GM21529 (cell line): Measurements from ENCODE around the gene SHC3.

Source experiments
- ATAC-seq: cut with Tn5 transposase; IDR thresholded peaks from one replicate; pipeline ENCODE4 v1.9.1; 2021; ENCODE audit not compliant: unreplicated experiment

SHC3 gene

GRCh38 chr9:89160806-89161205 is 17.8 kb downstream of the SHC3 start:
- ATAC-seq = no peak

- ATAC-seq = no peak
Measured at GRCh38 chr9:89154651-89155336, 23.8 kb downstream of the SHC3 start.

GRCh38 chr9:89154218-89154617 is 24.4 kb downstream of the SHC3 start:
- no peak for ATAC-seq

- no peak for ATAC-seq
Measured at GRCh38 chr9:89153232-89154017, 25.2 kb downstream of the SHC3 start.

- no peak for ATAC-seq
Measured at GRCh38 chr9:89149726-89150125, 28.9 kb downstream of the SHC3 start.

- ATAC-seq = no peak
Measured at GRCh38 chr9:89145097-89145496, 33.5 kb downstream of the SHC3 start.

- no peak for ATAC-seq
Measured at GRCh38 chr9:89144238-89144637, 34.4 kb downstream of the SHC3 start.

GRCh38 chr9:89143266-89143665 is 35.4 kb downstream of the SHC3 start:
- no peak for ATAC-seq

GRCh38 chr9:89139455-89139854 is 39.2 kb downstream of the SHC3 start:
- ATAC-seq = no peak

- ATAC-seq = no peak
Measured at GRCh38 chr9:89138463-89139390, 39.9 kb downstream of the SHC3 start.

- ATAC-seq = no peak
Measured at GRCh38 chr9:89137542-89138462, 40.8 kb downstream of the SHC3 start.

- no peak for ATAC-seq
Measured at GRCh38 chr9:89135591-89136166, 42.9 kb downstream of the SHC3 start.

GRCh38 chr9:89134709-89135108 is 43.9 kb downstream of the SHC3 start:
- ATAC-seq = no peak

GRCh38 chr9:89122949-89123348 is 55.7 kb downstream of the SHC3 start:
- ATAC-seq = no peak

GRCh38 chr9:89120704-89121103 is 57.9 kb downstream of the SHC3 start:
- no peak for ATAC-seq

GRCh38 chr9:89116805-89117192 is 61.8 kb downstream of the SHC3 start:
- no peak for ATAC-seq

- no peak for ATAC-seq
Measured at GRCh38 chr9:89116064-89116804, 62.4 kb downstream of the SHC3 start.

- no peak for ATAC-seq
Measured at GRCh38 chr9:89115426-89115825, 63.2 kb downstream of the SHC3 start.

GRCh38 chr9:89114741-89115140 is 63.9 kb downstream of the SHC3 start:
- ATAC-seq = no peak
